Adipocyte (in vitro differentiated cells): ENCODE results near the gene STK31.
"Not testable (repeated sequence)": the region's sequence is repeated elsewhere in the genome, so short reads cannot be mapped to it uniquely, and the experiment has no call there.

Experiments
- DNase-seq: peaks from one replicate; pipeline ENCODE4 v3.0.0-alpha.2; 2015; ENCODE audit warnings: low read depth
- H3K27me3 ChIP-seq: replicated peaks from 2 replicates; pipeline ENCODE4 v1.7.0; 2013; ENCODE audit warnings: mild to moderate bottlenecking, low read length, moderate library complexity; ENCODE audit not compliant: control insufficient read depth, insufficient read depth
- H3K36me3 ChIP-seq: 2 replicates; pipeline ENCODE4 v1.7.0; 2013; ENCODE audit warnings: low read length, mild to moderate bottlenecking, moderate library complexity; ENCODE audit not compliant: control insufficient read depth, insufficient read depth, severe bottlenecking
- H3K4me1 ChIP-seq: 2 replicates; pipeline ENCODE4 v1.7.0; 2013; ENCODE audit warnings: mild to moderate bottlenecking, low read length, moderate library complexity; ENCODE audit not compliant: control insufficient read depth, insufficient read depth
- H3K4me3 ChIP-seq: 2 replicates; pipeline ENCODE4 v1.7.0; 2013; ENCODE audit warnings: mild to moderate bottlenecking, low read length, moderate library complexity
- H3K9ac ChIP-seq: 2 replicates; pipeline ENCODE4 v1.7.0; 2013; ENCODE audit warnings: mild to moderate bottlenecking, low read length, moderate library complexity
- H3K9me3 ChIP-seq: 2 replicates; pipeline ENCODE4 v1.7.0; 2013; ENCODE audit warnings: mild to moderate bottlenecking, low read length, moderate library complexity; ENCODE audit not compliant: control insufficient read depth

Gene STK31

GRCh38 chr7:23714579-23714978, 4.6 kb downstream of the STK31 start:
- Histone ChIP-seq H3K4me3 (no peak overlapping the region), H3K9ac (no peak overlapping the region), H3K4me1 (no peaks in the 10 kb centered on the region), H3K27me3 (no peaks in the 10 kb centered on the region), H3K36me3 (no peaks in the 10 kb centered on the region), H3K9me3 (no peaks in the 10 kb centered on the region)
- no peak for DNase-seq

GRCh38 chr7:23715099-23715498, 5.1 kb downstream of the STK31 start:
- Histone ChIP-seq H3K4me1 (no peaks in the 10 kb centered on the region), H3K36me3 (no peaks in the 10 kb centered on the region), H3K27me3 (no peaks in the 10 kb centered on the region), H3K4me3 (no peak overlapping the region), H3K9ac (no peak overlapping the region), H3K9me3 (no peaks in the 10 kb centered on the region)
- DNase-seq: no peak

- no peak for DNase-seq
- H3K27me3 ChIP-seq: no peaks in the 10 kb centered on the region
- no peak overlapping the region for H3K4me3 ChIP-seq
- H3K9me3 ChIP-seq: no peaks in the 10 kb centered on the region
- H3K4me1 ChIP-seq: no peaks in the 10 kb centered on the region
- H3K9ac ChIP-seq: no peak overlapping the region
- H3K36me3 ChIP-seq: no peaks in the 10 kb centered on the region
Observed at GRCh38 chr7:23717788-23718187, 7.8 kb downstream of the STK31 start.

DNA sequence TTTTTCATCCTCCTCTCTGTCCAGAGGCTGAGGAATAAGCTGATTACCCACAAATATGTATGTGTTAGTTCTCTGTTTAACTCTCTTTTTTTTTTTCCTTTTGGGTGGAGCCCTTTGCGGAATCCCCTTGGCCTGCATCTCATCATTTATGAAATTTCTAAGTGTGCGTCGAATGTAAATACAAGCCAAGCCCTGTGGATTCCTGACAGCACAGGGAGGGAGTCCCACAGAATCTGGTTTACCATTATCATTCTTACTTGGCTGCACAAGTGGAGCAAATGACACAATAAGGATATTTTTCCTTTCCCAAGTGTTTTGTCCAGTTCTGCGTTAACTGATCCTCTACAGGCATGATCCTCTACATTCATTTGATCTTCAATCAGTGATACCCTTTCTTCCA, 11.4 kb downstream of the STK31 start:
- H3K36me3 ChIP-seq: no peaks in the 10 kb centered on the region
- no peaks in the 10 kb centered on the region for H3K9me3 ChIP-seq
- H3K27me3 ChIP-seq: no peaks in the 10 kb centered on the region
- H3K4me1 ChIP-seq: no peaks in the 10 kb centered on the region
- DNase-seq: no peak
- no peak overlapping the region for H3K4me3 ChIP-seq
- no peak overlapping the region for H3K9ac ChIP-seq

- not testable (repeated sequence) for DNase-seq, H3K4me3 ChIP-seq, H3K36me3 ChIP-seq, H3K9ac ChIP-seq, H3K27me3 ChIP-seq, H3K9me3 ChIP-seq, H3K4me1 ChIP-seq
Observed at GRCh38 chr7:23722587-23723216, 12.7 kb downstream of the STK31 start.

- not testable (repeated sequence) for H3K9ac ChIP-seq, H3K4me1 ChIP-seq, H3K36me3 ChIP-seq, H3K4me3 ChIP-seq, H3K27me3 ChIP-seq, H3K9me3 ChIP-seq, DNase-seq
Observed at GRCh38 chr7:23724113-23724512, 14.1 kb downstream of the STK31 start.

DNA sequence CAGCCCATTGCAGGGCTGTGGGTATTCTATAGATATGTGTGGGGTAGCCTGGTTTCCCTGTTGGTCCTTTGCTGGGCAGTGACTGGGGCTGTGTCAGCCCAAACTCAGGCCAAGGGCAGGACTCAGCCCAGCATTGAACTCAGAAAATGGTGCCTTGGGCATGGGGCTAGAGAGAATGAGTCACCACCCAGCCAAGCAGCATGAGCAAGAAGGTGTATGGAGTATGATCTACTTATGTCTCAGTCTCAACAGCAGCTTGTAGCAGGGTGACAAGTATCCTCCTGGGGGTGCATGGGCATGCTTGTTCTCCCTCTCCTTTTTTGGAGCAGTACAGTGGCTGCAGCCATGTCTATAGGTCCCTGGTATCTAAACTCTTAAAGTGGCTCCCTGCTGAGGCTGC, 32.0 kb downstream of the STK31 start:
- no peaks in the 10 kb centered on the region for H3K4me1 ChIP-seq
- H3K9me3 ChIP-seq: peaks cover 20% of the 10 kb centered on the region
- no peak for DNase-seq
- H3K36me3 ChIP-seq: no peaks in the 10 kb centered on the region
- no peak overlapping the region for H3K9ac ChIP-seq
- no peaks in the 10 kb centered on the region for H3K27me3 ChIP-seq
- H3K4me3 ChIP-seq: no peak overlapping the region

DNA sequence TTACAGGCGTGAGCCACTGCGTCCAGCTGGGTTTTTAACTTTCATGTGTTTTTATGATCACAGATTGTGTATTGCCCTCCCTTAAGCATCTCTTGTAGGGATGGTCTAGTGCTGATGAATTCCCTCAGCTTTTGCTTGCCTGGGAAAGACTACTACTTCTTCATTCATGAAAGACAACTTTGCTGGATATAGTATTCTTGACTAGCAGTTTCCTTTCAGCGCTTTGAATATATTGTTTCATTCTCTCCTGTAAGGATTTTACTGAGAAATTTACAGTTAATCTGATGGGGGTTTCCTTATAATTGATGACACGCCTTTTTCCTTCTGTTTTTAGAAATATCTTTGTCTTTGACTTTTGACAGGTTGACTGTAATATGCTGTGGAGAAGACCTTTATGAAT, 33.2 kb downstream of the STK31 start:
- no peak for DNase-seq

DNA sequence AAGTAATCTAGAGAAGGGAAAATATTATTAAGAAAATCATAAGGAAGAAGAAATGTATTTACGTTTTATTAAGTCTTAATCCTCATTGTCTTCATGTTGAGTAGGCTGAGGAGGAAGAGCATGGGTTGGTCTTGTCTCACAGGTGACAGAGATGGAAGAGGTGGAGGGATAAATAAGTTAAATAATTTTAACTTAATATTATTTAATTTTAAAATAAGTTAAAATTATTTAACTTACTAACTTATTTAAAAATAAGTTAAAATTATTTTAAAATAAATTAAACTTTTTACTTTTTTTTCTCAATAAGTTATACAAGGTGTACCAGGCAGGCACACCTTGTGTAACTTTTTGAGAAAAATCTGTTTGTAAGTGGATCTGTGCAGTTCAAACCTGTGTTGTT, 36.6 kb downstream of the STK31 start:
- no peaks in the 10 kb centered on the region for H3K36me3 ChIP-seq
- H3K27me3 ChIP-seq: no peaks in the 10 kb centered on the region
- H3K9me3 ChIP-seq: peaks cover 20% of the 10 kb centered on the region
- H3K9ac ChIP-seq: no peak overlapping the region
- DNase-seq: no peak
- no peak overlapping the region for H3K4me3 ChIP-seq
- H3K4me1 ChIP-seq: no peaks in the 10 kb centered on the region

More for the DNA sequence above, 33.2 kb downstream of the STK31 start:
- H3K36me3 ChIP-seq: no peaks in the 10 kb centered on the region
- peaks cover 20% of the 10 kb centered on the region for H3K9me3 ChIP-seq
- no peaks in the 10 kb centered on the region for H3K27me3 ChIP-seq
- no peaks in the 10 kb centered on the region for H3K4me1 ChIP-seq
- no peak overlapping the region for H3K9ac ChIP-seq
- H3K4me3 ChIP-seq: no peak overlapping the region

GRCh38 chr7:23751852-23752251, 41.8 kb downstream of the STK31 start:
- Histone ChIP-seq H3K9ac (no peak overlapping the region), H3K9me3 (no peaks in the 10 kb centered on the region)
- no peak for DNase-seq

GRCh38 chr7:23758839-23759238, 48.8 kb downstream of the STK31 start:
- not testable (repeated sequence) for H3K4me1 ChIP-seq, H3K36me3 ChIP-seq, H3K4me3 ChIP-seq, H3K9me3 ChIP-seq, DNase-seq, H3K9ac ChIP-seq, H3K27me3 ChIP-seq

More at GRCh38 chr7:23751852-23752251, 41.8 kb downstream of the STK31 start:
- no peak overlapping the region for H3K4me3 ChIP-seq
- no peaks in the 10 kb centered on the region for H3K27me3 ChIP-seq
- H3K4me1 ChIP-seq: no peaks in the 10 kb centered on the region
- H3K36me3 ChIP-seq: no peaks in the 10 kb centered on the region

GRCh38 chr7:23759671-23760391, 49.8 kb downstream of the STK31 start:
- H3K4me1 ChIP-seq: no peaks in the 10 kb centered on the region
- H3K36me3 ChIP-seq: no peaks in the 10 kb centered on the region
- no peaks in the 10 kb centered on the region for H3K27me3 ChIP-seq
- no peaks in the 10 kb centered on the region for H3K9me3 ChIP-seq
- DNase-seq: no peak
- H3K4me3 ChIP-seq: no peak overlapping the region
- no peak overlapping the region for H3K9ac ChIP-seq
